ENCODE data around the gene GLE1. TPM values are rescaled to one million over a fixed set of nuclear protein-coding genes. Genes with fewer than 3 reads are reported as not detected.

GLE1 gene
- total RNA-seq, 1 donor from 2014 or later = 17.5 TPM

GRCh38 chr9:128484686-128485413 is 19.7 kb upstream of the GLE1 start:
- Histone ChIP-seq H3K27me3 (ENCODE audit: insufficient read depth, low read length) (no peaks in the 10 kb centered on the region), H4K20me1 (ENCODE audit: insufficient read depth, low read length) (no peaks in the 10 kb centered on the region), H3K9me3 (ENCODE audit: insufficient read depth, low read depth, low read length) (no peaks in the 10 kb centered on the region), H3K9ac (ENCODE audit: low read length) (no peak overlapping the region), H2AFZ (ENCODE audit: low read depth, low read length) (no peak overlapping the region), H3K4me2 (ENCODE audit: low read length) (no peak overlapping the region), H3K79me2 (ENCODE audit: insufficient read depth, low read length) (no peaks in the 10 kb centered on the region), H3K27ac (ENCODE audit: low read depth, low read length) (no peak overlapping the region), H3K36me3 (ENCODE audit: insufficient read depth, low read length) (peaks cover 54% of the 10 kb centered on the region), H3K4me1 (ENCODE audit: insufficient read depth, low read length) (no peaks in the 10 kb centered on the region), H3K4me3 (ENCODE audit: insufficient read depth, low read depth, low read length) (no peak overlapping the region)
- H3K9me3 Mint-ChIP-seq (ENCODE audit: unreplicated experiment) = no peaks in the 10 kb centered on the region
- FAIRE-seq = no peak
- no peaks in the 10 kb centered on the region for H3K4me1 Mint-ChIP-seq (ENCODE audit: low read depth, unreplicated experiment)
- H3K27ac Mint-ChIP-seq (ENCODE audit: unreplicated experiment) = no peak overlapping the region
- no peak for DNase-seq (ENCODE audit: low read depth)
- no peaks in the 10 kb centered on the region for H3K27me3 Mint-ChIP-seq (ENCODE audit: low read depth, unreplicated experiment)
- no peak overlapping the region for H3K4me3 Mint-ChIP-seq (ENCODE audit: unreplicated experiment)
- TF ChIP-seq, protein P1, sequence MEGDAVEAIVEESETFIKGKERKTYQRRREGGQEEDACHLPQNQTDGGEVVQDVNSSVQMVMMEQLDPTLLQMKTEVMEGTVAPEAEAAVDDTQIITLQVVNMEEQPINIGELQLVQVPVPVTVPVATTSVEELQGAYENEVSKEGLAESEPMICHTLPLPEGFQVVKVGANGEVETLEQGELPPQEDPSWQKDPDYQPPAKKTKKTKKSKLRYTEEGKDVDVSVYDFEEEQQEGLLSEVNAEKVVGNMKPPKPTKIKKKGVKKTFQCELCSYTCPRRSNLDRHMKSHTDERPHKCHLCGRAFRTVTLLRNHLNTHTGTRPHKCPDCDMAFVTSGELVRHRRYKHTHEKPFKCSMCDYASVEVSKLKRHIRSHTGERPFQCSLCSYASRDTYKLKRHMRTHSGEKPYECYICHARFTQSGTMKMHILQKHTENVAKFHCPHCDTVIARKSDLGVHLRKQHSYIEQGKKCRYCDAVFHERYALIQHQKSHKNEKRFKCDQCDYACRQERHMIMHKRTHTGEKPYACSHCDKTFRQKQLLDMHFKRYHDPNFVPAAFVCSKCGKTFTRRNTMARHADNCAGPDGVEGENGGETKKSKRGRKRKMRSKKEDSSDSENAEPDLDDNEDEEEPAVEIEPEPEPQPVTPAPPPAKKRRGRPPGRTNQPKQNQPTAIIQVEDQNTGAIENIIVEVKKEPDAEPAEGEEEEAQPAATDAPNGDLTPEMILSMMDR (IDR thresholded peaks at IDR 0.05; ENCODE audit: insufficient read depth, low read depth, low read length) = no peak
- TF ChIP-seq EZH2 (IDR thresholded peaks at IDR 0.05; ENCODE audit: insufficient read depth, low read length) = no peak
- peaks cover 42% of the 10 kb centered on the region for H3K36me3 Mint-ChIP-seq (ENCODE audit: low read depth, unreplicated experiment)

DNA sequence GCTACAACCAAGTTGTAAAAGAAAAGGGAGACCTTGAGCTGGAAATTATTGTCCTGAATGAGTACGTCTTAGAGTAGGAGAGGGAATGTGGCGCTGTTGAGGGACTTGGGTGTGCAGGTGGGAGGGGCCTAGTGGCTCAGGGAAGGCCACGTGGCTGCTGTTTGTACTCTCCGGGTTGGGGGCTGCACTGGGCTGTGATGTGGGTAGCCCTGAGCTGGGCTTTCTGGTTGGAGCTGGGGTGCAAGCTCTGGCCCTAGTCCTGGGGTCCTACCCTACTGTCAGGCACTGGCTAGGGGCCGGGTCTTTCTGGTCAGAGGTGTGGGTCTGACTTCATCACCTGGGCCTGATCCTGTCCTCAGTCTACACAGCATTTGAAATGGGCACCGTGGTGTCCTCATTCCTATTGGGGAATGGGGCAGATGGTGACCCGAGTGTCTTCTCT is 19.1 kb upstream of the GLE1 start:
- H3K36me3 Mint-ChIP-seq (ENCODE audit: low read depth, unreplicated experiment) = peaks cover 43% of the 10 kb centered on the region
- no peak overlapping the region for H3K4me3 ChIP-seq (ENCODE audit: insufficient read depth, low read depth, low read length)
- no peak overlapping the region for H3K27ac Mint-ChIP-seq (ENCODE audit: unreplicated experiment)
- H3K9me3 ChIP-seq (ENCODE audit: insufficient read depth, low read depth, low read length) = no peaks in the 10 kb centered on the region
- no peak overlapping the region for H3K4me2 ChIP-seq (ENCODE audit: low read length)
- H3K9ac ChIP-seq (ENCODE audit: low read length) = no peak overlapping the region
- H3K27ac ChIP-seq (ENCODE audit: low read depth, low read length) = no peak overlapping the region
- no peaks in the 10 kb centered on the region for H4K20me1 ChIP-seq (ENCODE audit: insufficient read depth, low read length)
- H2AFZ ChIP-seq (ENCODE audit: low read depth, low read length) = no peak overlapping the region
- no peaks in the 10 kb centered on the region for H3K27me3 Mint-ChIP-seq (ENCODE audit: low read depth, unreplicated experiment)
- no peak overlapping the region for H3K4me3 Mint-ChIP-seq (ENCODE audit: unreplicated experiment)
- H3K9me3 Mint-ChIP-seq (ENCODE audit: unreplicated experiment) = no peaks in the 10 kb centered on the region
- FAIRE-seq = no peak
- no peaks in the 10 kb centered on the region for H3K79me2 ChIP-seq (ENCODE audit: insufficient read depth, low read length)
- no peaks in the 10 kb centered on the region for H3K4me1 ChIP-seq (ENCODE audit: insufficient read depth, low read length)
- no peaks in the 10 kb centered on the region for H3K27me3 ChIP-seq (ENCODE audit: insufficient read depth, low read length)
- TF ChIP-seq EZH2 (IDR thresholded peaks at IDR 0.05; ENCODE audit: insufficient read depth, low read length) = no peak
- TF ChIP-seq, protein P1 (IDR thresholded peaks at IDR 0.05; ENCODE audit: insufficient read depth, low read depth, low read length) = no peak
- DNase-seq (ENCODE audit: low read depth) = no peak
- no peaks in the 10 kb centered on the region for H3K4me1 Mint-ChIP-seq (ENCODE audit: low read depth, unreplicated experiment)
- H3K36me3 ChIP-seq (ENCODE audit: insufficient read depth, low read length) = peaks cover 53% of the 10 kb centered on the region

DNA sequence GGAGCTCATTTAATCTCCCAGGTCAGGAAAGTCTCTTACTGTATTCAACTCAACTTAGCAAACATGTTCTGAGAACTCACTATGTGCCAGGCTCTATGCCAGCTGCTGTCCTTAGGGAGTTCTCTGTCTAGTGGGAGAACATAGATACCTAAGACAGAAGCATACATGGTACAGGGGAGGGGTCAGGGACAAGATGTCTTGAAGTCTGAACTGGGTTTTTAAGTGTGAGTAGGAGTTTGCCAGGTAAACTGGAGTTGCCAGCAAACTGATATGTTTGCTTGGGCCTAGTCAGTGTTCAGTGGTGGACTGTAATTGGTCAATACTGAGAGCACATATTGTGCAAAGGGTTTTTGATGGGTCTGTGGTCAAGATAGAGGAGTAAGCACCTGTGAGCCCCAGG is 18.3 kb upstream of the GLE1 start:
- H3K4me2 ChIP-seq (ENCODE audit: low read length) = no peak overlapping the region
- no peak overlapping the region for H3K4me3 ChIP-seq (ENCODE audit: insufficient read depth, low read depth, low read length)
- no peaks in the 10 kb centered on the region for H3K9me3 ChIP-seq (ENCODE audit: insufficient read depth, low read depth, low read length)
- H3K27ac ChIP-seq (ENCODE audit: low read depth, low read length) = no peak overlapping the region
- Mint-ChIP-seq H3K4me3 (ENCODE audit: unreplicated experiment) (no peak overlapping the region), H3K27ac (ENCODE audit: unreplicated experiment) (no peak overlapping the region), H3K36me3 (ENCODE audit: low read depth, unreplicated experiment) (peaks cover 43% of the 10 kb centered on the region), H3K4me1 (ENCODE audit: low read depth, unreplicated experiment) (no peaks in the 10 kb centered on the region), H3K9me3 (ENCODE audit: unreplicated experiment) (no peaks in the 10 kb centered on the region), H3K27me3 (ENCODE audit: low read depth, unreplicated experiment) (no peaks in the 10 kb centered on the region)
- no peak overlapping the region for H2AFZ ChIP-seq (ENCODE audit: low read depth, low read length)
- H3K27me3 ChIP-seq (ENCODE audit: insufficient read depth, low read length) = no peaks in the 10 kb centered on the region
- no peaks in the 10 kb centered on the region for H3K4me1 ChIP-seq (ENCODE audit: insufficient read depth, low read length)
- H4K20me1 ChIP-seq (ENCODE audit: insufficient read depth, low read length) = no peaks in the 10 kb centered on the region
- DNase-seq (ENCODE audit: low read depth) = no peak
- no peak for TF ChIP-seq EZH2 (IDR thresholded peaks at IDR 0.05; ENCODE audit: insufficient read depth, low read length)
- TF ChIP-seq, protein P1 (IDR thresholded peaks at IDR 0.05; ENCODE audit: insufficient read depth, low read depth, low read length) = no peak
- H3K9ac ChIP-seq (ENCODE audit: low read length) = no peak overlapping the region
- H3K36me3 ChIP-seq (ENCODE audit: insufficient read depth, low read length) = peaks cover 53% of the 10 kb centered on the region
- H3K79me2 ChIP-seq (ENCODE audit: insufficient read depth, low read length) = no peaks in the 10 kb centered on the region
- FAIRE-seq = no peak

All from astrocyte (in vitro differentiated cells and primary cell).